Uterus (tissue), 4 donors: Measurements from ENCODE around the gene CCDC85A. TPM values are rescaled to one million over a fixed set of nuclear protein-coding genes. Genes with fewer than 3 reads are reported as not detected.

Source experiments
- DNase-seq, 2 donors: peaks; one replicate each; pipeline ENCODE4 v3.0.0-alpha.2; 2019 to 2020
- H3K27ac ChIP-seq, 2 donors: fragments of 200-600 bp; sonication (generic); 1 replicate in 1 of 2; 2 replicates in 1 of 2; pipeline ENCODE4 v1.5.1; 2016 to 2018
- H3K27me3 ChIP-seq, 2 donors: fragments of 200-600 bp; sonication (generic); one replicate each; pipeline ENCODE4 v1.5.1; 2018 to 2019; ENCODE audit warnings: control low read depth in 1 of 2
- H3K36me3 ChIP-seq, 2 donors: fragments of 200-600 bp; sonication (generic); one replicate each; pipeline ENCODE4 v1.5.1; 2019; ENCODE audit warnings: control low read depth in 1 of 2
- H3K4me1 ChIP-seq, 2 donors: fragments of 200-600 bp; sonication (generic); one replicate each; pipeline ENCODE4 v1.5.1; 2018 to 2019; ENCODE audit warnings: control low read depth in 1 of 2
- H3K4me3 ChIP-seq, 2 donors: fragments of 200-600 bp; sonication (generic); 1 replicate in 1 of 2; 2 replicates in 1 of 2; pipeline ENCODE4 v1.5.1; 2018 to 2019; ENCODE audit warnings: mild to moderate bottlenecking in 1 of 2
- H3K9me3 ChIP-seq, 2 donors: fragments of 200-600 bp; sonication (generic); one replicate each; pipeline ENCODE4 v1.5.1; 2019; ENCODE audit warnings: control low read depth in 1 of 2
- POLR2A ChIP-seq, 2 donors: fragments of 450-650 bp; IDR thresholded peaks; one replicate each; pipeline ENCODE4 v1.6.1; 2016; ENCODE audit warnings: antibody characterized with exemption in 2 of 2, mild to moderate bottlenecking in 1 of 2, moderate library complexity in 1 of 2
- intact Hi-C: fragments of 100-400 bp; cut with DNase I; formaldehyde crosslinking; loops from one replicate; pipeline ENCODE4 v1.15.1; 2023; ENCODE audit warnings: low total_unique reads
- total RNA-seq, 4 donors: library from RNA; depleted of rRNA in 3 of 4; stranded (reverse); fragments of >200 nt in 3 of 4; gene quantifications; one replicate each; pipeline versions ENCODE4 v1.1.0 to v1.2.4, GENCODE V29; 2014 to 2023
- TF ChIP-seq, protein P1 (sequence below), 4 experiments: fragments of 200-600 bp in 2 of 4; fragments of 450-650 bp in 2 of 4; sonication (generic) in 2 of 4; IDR thresholded peaks; one replicate each; pipeline ENCODE4 v1.5.1; 2016 to 2019; ENCODE audit warnings: antibody characterized with exemption in 4 of 4, mild to moderate bottlenecking in 2 of 4, moderate library complexity in 1 of 4
- donor health status: DM: yes; HTN: yes; CAD: no.

The CCDC85A gene
- total RNA-seq, 4 donors from 2014 or later = 4.7 to 23.2 (median 16.8) TPM

DNA sequence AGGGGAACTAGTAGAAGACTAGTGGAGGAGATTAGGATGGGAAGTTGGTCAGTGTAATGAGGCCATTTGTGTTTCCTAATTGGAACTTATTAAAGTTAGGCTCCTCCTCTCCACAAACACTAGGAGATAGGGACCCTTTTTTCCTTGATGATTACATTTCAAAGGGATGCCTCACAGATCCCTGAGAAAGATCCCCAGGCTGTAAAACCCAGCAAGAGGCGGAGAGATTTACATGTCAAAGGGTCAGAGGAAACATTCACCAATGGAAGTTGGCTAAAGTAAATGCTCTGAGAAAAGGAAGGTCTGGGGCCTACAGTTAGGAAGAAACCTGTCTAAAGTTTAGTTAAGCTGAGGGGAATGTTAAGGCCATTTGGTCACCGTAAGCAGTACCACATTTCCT lies 1.4 kb upstream of the CCDC85A start:
- Histone ChIP-seq H3K36me3 (no peaks in the 10 kb centered on the region), H3K9me3 (no peaks in the 10 kb centered on the region), H3K27me3 (no peaks in the 10 kb centered on the region), H3K4me3 (no peak overlapping the region), H3K4me1 (peaks cover 0 to 6% of the 10 kb centered on the region in 2 donors), H3K27ac (no peak overlapping the region)
- TF ChIP-seq, protein P1, sequence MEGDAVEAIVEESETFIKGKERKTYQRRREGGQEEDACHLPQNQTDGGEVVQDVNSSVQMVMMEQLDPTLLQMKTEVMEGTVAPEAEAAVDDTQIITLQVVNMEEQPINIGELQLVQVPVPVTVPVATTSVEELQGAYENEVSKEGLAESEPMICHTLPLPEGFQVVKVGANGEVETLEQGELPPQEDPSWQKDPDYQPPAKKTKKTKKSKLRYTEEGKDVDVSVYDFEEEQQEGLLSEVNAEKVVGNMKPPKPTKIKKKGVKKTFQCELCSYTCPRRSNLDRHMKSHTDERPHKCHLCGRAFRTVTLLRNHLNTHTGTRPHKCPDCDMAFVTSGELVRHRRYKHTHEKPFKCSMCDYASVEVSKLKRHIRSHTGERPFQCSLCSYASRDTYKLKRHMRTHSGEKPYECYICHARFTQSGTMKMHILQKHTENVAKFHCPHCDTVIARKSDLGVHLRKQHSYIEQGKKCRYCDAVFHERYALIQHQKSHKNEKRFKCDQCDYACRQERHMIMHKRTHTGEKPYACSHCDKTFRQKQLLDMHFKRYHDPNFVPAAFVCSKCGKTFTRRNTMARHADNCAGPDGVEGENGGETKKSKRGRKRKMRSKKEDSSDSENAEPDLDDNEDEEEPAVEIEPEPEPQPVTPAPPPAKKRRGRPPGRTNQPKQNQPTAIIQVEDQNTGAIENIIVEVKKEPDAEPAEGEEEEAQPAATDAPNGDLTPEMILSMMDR (IDR thresholded peaks at IDR 0.05) = no peak
- no peak for TF ChIP-seq POLR2A (IDR thresholded peaks at IDR 0.05)
- no peak for DNase-seq
- intact Hi-C loops = loop anchor here (5.0 kb wide), 1 partner anchor 565 kb away; no protein-coding TSS in a partner anchor

DNA sequence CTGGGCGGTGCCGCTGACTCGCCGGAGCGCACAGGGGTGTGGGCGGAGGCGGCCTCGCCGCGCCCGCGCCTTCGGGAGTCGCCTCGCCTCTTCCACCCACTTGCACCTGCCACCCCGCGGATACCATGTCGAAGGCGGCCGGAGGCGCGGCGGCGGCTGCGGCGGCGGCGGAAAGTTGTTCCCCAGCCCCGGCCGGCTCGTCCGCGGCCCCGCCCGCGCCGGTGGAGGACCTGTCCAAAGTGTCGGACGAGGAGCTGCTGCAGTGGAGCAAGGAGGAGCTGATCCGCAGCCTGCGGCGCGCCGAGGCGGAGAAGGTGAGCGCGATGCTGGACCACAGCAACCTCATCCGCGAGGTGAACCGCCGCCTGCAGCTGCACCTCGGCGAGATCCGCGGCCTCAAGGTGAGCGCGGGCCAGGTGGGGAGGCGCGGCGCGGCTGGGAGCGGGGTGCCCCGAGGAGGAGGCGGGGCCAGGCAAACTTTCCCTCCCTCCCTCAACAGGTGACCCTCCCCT lies 766 bp downstream of the CCDC85A start:
- H3K27ac ChIP-seq = peak overlapping the region; percentile 54 to 89
- TF ChIP-seq, protein P1 (IDR thresholded peaks at IDR 0.05) = no peak
- TF ChIP-seq POLR2A (IDR thresholded peaks at IDR 0.05) = no peak
- intact Hi-C loops = loop anchor here (5.0 kb wide), 1 partner anchor 563 kb away; no protein-coding TSS in a partner anchor
- peak overlapping the region; percentile 35 to 59 for H3K4me3 ChIP-seq
- H3K36me3 ChIP-seq = no peaks in the 10 kb centered on the region
- H3K9me3 ChIP-seq = no peaks in the 10 kb centered on the region
- peaks cover 3 to 6% of the 10 kb centered on the region in 2 donors for H3K4me1 ChIP-seq
- H3K27me3 ChIP-seq = no peaks in the 10 kb centered on the region
- peak in 1 of 2 donors; percentile 22 for DNase-seq

DNA sequence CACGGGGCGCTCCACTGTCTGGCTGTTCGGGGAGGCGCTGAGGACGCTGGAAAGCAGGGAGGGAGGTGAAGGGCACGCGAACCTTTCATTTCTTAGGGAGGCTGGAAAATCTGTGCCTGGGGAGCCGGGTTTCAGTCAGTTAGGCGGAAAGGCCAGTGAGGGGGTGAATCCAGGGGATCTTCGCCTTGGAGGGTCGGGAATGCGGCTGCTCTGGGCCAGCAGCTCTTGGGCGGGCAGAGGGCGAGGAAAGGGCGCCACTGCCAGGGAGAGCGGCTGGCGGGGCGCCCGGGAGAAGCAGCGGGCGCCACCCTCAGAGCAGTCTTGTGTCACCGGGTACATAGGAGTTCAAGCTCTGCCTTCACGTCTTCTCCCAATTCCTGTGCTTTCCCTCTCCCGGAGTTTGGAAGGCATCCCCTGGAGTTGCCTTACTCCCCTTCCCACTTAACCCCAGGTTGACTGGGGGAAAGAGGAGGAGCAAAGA lies 1.4 kb downstream of the CCDC85A start:
- Histone ChIP-seq H3K36me3 (no peaks in the 10 kb centered on the region), H3K27ac (peak overlapping the region; percentile 54 to 89), H3K9me3 (no peaks in the 10 kb centered on the region), H3K27me3 (no peaks in the 10 kb centered on the region), H3K4me1 (peaks cover 3 to 6% of the 10 kb centered on the region in 2 donors), H3K4me3 (peak overlapping the region; percentile 35 to 59)
- intact Hi-C loops = no loop called here
- no peak for TF ChIP-seq POLR2A (IDR thresholded peaks at IDR 0.05)
- TF ChIP-seq, protein P1 (IDR thresholded peaks at IDR 0.05) = no peak
- DNase-seq = peak in 1 of 2 donors; percentile 33

DNA sequence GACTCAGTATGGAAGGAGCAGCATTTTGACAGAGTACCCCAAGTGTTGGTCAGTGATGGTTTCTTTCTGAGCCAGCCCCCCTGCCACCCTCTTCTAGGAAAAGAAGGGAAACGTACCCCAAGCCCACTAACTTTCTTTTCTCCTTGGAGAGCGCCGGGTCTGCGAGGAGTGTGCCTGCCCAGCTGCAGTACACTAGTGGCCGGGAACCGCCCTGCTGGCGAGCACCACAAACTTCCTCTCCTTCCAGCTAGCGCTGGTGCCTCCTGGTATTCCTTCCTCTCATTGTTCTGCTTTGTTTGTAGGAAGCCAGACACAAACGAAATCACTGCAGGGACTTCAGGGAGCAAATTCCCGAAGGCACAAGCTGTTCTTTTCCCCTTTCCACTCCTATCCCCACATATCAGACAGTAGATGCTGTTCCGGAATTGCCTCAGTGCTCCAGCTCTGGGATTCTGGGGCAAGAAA lies 1.8 kb downstream of the CCDC85A start:
- H3K36me3 ChIP-seq = no peaks in the 10 kb centered on the region
- intact Hi-C loops = no loop called here
- peaks cover 3 to 6% of the 10 kb centered on the region in 2 donors for H3K4me1 ChIP-seq
- H3K4me3 ChIP-seq = peak overlapping the region; percentile 35 to 59
- peak overlapping the region; percentile 54 to 89 for H3K27ac ChIP-seq
- H3K9me3 ChIP-seq = no peaks in the 10 kb centered on the region
- H3K27me3 ChIP-seq = no peaks in the 10 kb centered on the region
- no peak for TF ChIP-seq POLR2A (IDR thresholded peaks at IDR 0.05)
- TF ChIP-seq, protein P1 (IDR thresholded peaks at IDR 0.05) = peak in 3 of 4 experiments; percentile 22 to 33 (median 26)
- DNase-seq = peak; percentile 26 to 48

DNA sequence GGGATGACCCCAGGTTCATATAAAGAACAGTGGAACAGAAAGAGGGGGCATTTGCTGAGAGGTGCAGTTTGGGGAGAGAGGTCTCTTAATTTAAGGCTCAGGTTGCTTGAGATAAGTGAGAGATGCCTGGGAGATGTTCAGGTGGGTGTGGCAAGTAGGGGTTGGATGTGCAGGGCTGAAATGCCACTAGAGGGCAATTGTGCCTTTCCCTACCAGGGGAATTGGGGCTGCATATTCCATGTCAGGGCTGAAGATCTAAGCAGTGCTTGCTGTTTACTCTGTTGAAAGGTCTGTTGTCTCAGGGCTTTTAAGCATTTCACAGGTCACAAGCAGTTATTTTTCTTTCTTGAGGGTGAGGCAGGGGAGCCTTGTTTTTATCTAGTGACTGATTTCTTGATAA lies 7.8 kb downstream of the CCDC85A start:
- no peak for DNase-seq
- Histone ChIP-seq H3K4me3 (no peak overlapping the region), H3K9me3 (no peaks in the 10 kb centered on the region), H3K27me3 (no peaks in the 10 kb centered on the region), H3K27ac (no peak overlapping the region), H3K36me3 (no peaks in the 10 kb centered on the region), H3K4me1 (peaks cover 0 to 3% of the 10 kb centered on the region in 2 donors)
- TF ChIP-seq POLR2A (IDR thresholded peaks at IDR 0.05) = no peak
- TF ChIP-seq, protein P1 (IDR thresholded peaks at IDR 0.05) = peak in 3 of 4 experiments; percentile 19 to 44 (median 25)
- intact Hi-C loops = no loop called here
